HG03442 (cell line): ENCODE data around the gene PACSIN2.
"Not testable (repeated sequence)": the region's sequence is repeated elsewhere in the genome, so short reads cannot be mapped to it uniquely, and the experiment has no call there.

Experiments used
- ATAC-seq: cut with Tn5 transposase; IDR thresholded peaks from one replicate; pipeline ENCODE4 v1.9.1; 2021; ENCODE audit warnings: mild to moderate bottlenecking, moderate library complexity; ENCODE audit not compliant: unreplicated experiment

PACSIN2 gene

GRCh38 chr22:43011079-43011478 is 3.9 kb downstream of the PACSIN2 start:
- no peak for ATAC-seq

- no peak for ATAC-seq
These were observed 5.5 kb downstream of the PACSIN2 start for GRCh38 chr22:43009444-43009843.

- ATAC-seq: no peak
These were observed 6.0 kb downstream of the PACSIN2 start for GRCh38 chr22:43008921-43009320.

- no peak for ATAC-seq
These were observed 6.4 kb downstream of the PACSIN2 start for GRCh38 chr22:43008509-43008908.

- ATAC-seq: no peak
These were observed 7.3 kb downstream of the PACSIN2 start for GRCh38 chr22:43007519-43008102.

GRCh38 chr22:43006753-43007152 is 8.2 kb downstream of the PACSIN2 start:
- ATAC-seq: no peak

- ATAC-seq: no peak
These were observed 8.9 kb downstream of the PACSIN2 start for GRCh38 chr22:43006016-43006505.

- ATAC-seq: no peak
These were observed 9.8 kb downstream of the PACSIN2 start for GRCh38 chr22:43005106-43005505.

GRCh38 chr22:43004362-43005035 is 10.4 kb downstream of the PACSIN2 start:
- ATAC-seq: no peak

- no peak for ATAC-seq
These were observed 12.8 kb downstream of the PACSIN2 start for GRCh38 chr22:43002202-43002586.

- no peak for ATAC-seq
These were observed 13.4 kb downstream of the PACSIN2 start for GRCh38 chr22:43001271-43002201.

- no peak for ATAC-seq
These were observed 14.3 kb downstream of the PACSIN2 start for GRCh38 chr22:43000441-43001175.

GRCh38 chr22:42997582-42998090 is 17.3 kb downstream of the PACSIN2 start:
- ATAC-seq: no peak

- ATAC-seq: no peak
These were observed 18.1 kb downstream of the PACSIN2 start for GRCh38 chr22:42996646-42997365.

GRCh38 chr22:42995654-42996053 is 19.3 kb downstream of the PACSIN2 start:
- ATAC-seq: not testable (repeated sequence)

- no peak for ATAC-seq
These were observed 19.9 kb downstream of the PACSIN2 start for GRCh38 chr22:42994917-42995562.

- no peak for ATAC-seq
These were observed 20.6 kb downstream of the PACSIN2 start for GRCh38 chr22:42994276-42994916.

GRCh38 chr22:42993651-42994275 is 21.2 kb downstream of the PACSIN2 start:
- no peak for ATAC-seq
